22Rv1 (cell line): Measurements from ENCODE around the gene MAML3.

Experiments used
- H3K27ac ChIP-seq: fragments of 450-650 bp; 2 replicates; pipeline ENCODE4 v1.5.1; 2017
- CTCF ChIP-seq: fragments of 450-650 bp; IDR thresholded peaks from 2 replicates; pipeline ENCODE4 v1.5.1; 2017; ENCODE audit warnings: mild to moderate bottlenecking
- ZFX ChIP-seq: fragments of 450-650 bp; IDR thresholded peaks from 2 replicates; pipeline ENCODE4 v1.6.1; 2017; ENCODE audit warnings: antibody characterized with exemption, borderline replicate concordance

Gene MAML3

GRCh38 chr4:139901531-139902320 lies 252.3 kb downstream of the MAML3 start:
- TF ChIP-seq CTCF (no peak), ZFX (no peak)
- peak overlapping the region; percentile 59 for H3K27ac ChIP-seq

- H3K27ac ChIP-seq, result peak overlapping the region; percentile 59
- TF ChIP-seq CTCF, result no peak
Observed at GRCh38 chr4:139900964-139901376, 253.0 kb downstream of the MAML3 start.

DNA sequence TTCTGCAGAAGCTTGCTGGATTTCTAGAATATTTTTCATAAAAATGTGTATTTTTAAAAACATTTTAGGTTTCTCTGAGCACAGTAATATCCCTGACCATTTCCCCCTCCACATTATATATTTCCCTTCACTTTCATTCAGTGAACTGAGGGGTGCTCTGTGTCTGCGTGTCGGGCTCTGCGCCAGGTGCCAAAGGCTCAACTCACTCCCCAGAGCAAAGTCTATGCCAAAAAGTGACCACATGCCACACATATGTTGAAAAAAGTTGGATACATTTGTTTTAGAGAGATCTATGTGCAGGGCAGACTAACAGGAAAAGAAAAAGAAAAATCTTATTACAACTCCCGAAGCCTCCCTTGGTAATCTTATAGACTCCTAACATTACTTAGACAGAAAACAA lies 254.6 kb downstream of the MAML3 start:
- no peak overlapping the region for H3K27ac ChIP-seq
- no peak for TF ChIP-seq ZFX
- no peak for TF ChIP-seq CTCF

DNA sequence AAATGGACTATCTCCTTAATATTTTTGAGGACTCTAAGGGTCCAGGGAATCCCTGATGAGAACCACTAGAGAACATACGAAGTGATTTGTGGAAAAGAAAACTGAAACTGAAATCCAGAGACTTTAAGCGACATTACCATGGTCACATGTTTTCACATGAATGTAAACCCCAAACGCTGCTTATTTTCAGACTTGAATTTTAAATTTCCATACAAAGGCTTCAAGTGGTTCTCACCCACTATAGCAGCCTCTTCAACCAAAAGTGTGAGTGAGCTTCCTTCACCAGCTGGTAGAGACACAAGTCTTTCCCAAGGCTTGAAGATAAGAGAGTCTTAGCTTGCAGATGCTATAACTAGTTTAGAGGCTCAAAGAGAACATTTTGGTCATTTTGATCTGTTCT lies 255.7 kb downstream of the MAML3 start:
- TF ChIP-seq ZFX, result no peak
- TF ChIP-seq CTCF, result no peak
- H3K27ac ChIP-seq, result no peak overlapping the region

- TF ChIP-seq CTCF (no peak), ZFX (no peak)
- no peak overlapping the region for H3K27ac ChIP-seq
Observed at GRCh38 chr4:139896091-139896604, 257.8 kb downstream of the MAML3 start.

- no peak overlapping the region for H3K27ac ChIP-seq
- TF ChIP-seq ZFX (no peak), CTCF (no peak)
Observed at GRCh38 chr4:139893801-139894200, 260.2 kb downstream of the MAML3 start.

DNA sequence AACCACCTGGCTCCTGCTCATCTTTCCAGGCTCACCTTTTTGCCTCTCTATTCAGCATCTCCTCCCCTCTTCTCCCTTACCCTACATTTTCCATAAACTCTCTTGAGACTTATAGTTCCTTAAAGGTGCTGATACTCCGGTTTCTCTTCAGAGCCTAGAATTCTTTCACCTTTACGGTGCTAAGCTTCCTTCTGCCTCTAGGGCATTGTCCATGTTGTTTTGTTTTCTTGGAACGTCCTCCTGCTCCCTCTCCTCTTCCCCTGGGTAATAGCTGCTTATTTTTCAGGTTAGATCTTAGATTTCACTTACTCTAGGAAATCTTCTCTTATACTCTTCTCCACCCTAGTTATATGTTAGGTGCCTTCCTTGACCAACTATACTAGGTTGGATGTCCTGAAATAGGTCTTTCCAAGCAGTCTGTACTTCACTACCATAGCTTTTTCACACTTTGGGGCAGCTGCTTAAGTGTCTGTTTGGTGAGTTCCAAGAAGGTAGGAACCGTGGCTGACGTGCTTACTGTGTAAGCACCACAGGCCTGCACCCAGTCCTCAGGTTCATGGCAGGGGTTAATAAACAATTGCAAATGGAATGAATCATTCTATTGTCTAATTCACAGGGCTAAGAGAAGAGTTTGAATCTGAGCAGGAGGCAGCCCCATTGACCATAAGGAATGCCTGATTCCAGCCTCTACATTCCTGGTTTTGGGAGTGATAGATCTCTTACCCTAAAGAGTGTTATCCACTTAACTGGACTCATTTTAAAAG lies 260.8 kb downstream of the MAML3 start:
- no peak overlapping the region for H3K27ac ChIP-seq
- TF ChIP-seq CTCF (no peak), ZFX (no peak)
